RWPE2 (cell line): ENCODE measurements around the gene YDJC.
"Not testable (repeated sequence)": the region's sequence is repeated elsewhere in the genome, so short reads cannot be mapped to it uniquely, and the experiment has no call there.

Source experiments
- ATAC-seq: fragments of 200-7000 bp; cut with Tn5 transposase; 3 replicates; pipeline ENCODE4 v1.9.1; 2021; ENCODE audit warnings: low read depth
- DNase-seq: peaks from one replicate; pipeline ENCODE4 v3.0.0-alpha.2; 2020; ENCODE audit warnings: low spot score
- H3K27ac ChIP-seq: fragments of 450-650 bp; 2 replicates; pipeline ENCODE4 v1.5.1; 2017; ENCODE audit warnings: mild to moderate bottlenecking; ENCODE audit not compliant: poor library complexity, severe bottlenecking
- H3K27me3 ChIP-seq: fragments of 250-450 bp; sonication (Bioruptor Pico); 2 replicates; pipeline ENCODE4 v1.5.1; 2021; ENCODE audit warnings: mild to moderate bottlenecking, moderate library complexity; ENCODE audit not compliant: insufficient read depth, poor library complexity, severe bottlenecking
- H3K36me3 ChIP-seq: fragments of 250-450 bp; sonication (Bioruptor Pico); 2 replicates; pipeline ENCODE4 v1.5.1; 2020; ENCODE audit warnings: low read depth, mild to moderate bottlenecking, moderate library complexity
- H3K4me1 ChIP-seq: fragments of 250-450 bp; sonication (Bioruptor Pico); 2 replicates; pipeline ENCODE4 v1.5.1; 2021; ENCODE audit warnings: mild to moderate bottlenecking, moderate library complexity; ENCODE audit not compliant: insufficient read depth, poor library complexity, severe bottlenecking
- H3K4me3 ChIP-seq: fragments of 250-450 bp; sonication (Bioruptor Pico); 2 replicates; pipeline ENCODE4 v1.5.1; 2021; ENCODE audit warnings: mild to moderate bottlenecking, moderate library complexity; ENCODE audit not compliant: severe bottlenecking
- H3K9me3 ChIP-seq: fragments of 250-450 bp; sonication (Bioruptor Pico); 2 replicates; pipeline ENCODE4 v1.5.1; 2021; ENCODE audit warnings: mild to moderate bottlenecking, moderate library complexity; ENCODE audit not compliant: severe bottlenecking
- CTCF ChIP-seq: fragments of 450-650 bp; IDR thresholded peaks from one replicate; pipeline ENCODE4 v1.5.1; 2017; ENCODE audit warnings: mild to moderate bottlenecking, moderate library complexity; ENCODE audit not compliant: poor library complexity, severe bottlenecking

YDJC gene

GRCh38 chr22:21598302-21598701 lies 31.5 kb downstream of the YDJC start:
- H3K4me1 ChIP-seq, result no peaks in the 10 kb centered on the region
- H3K36me3 ChIP-seq, result peaks cover 60% of the 10 kb centered on the region

GRCh38 chr22:21596356-21597135 lies 33.3 kb downstream of the YDJC start:
- peaks cover 61% of the 10 kb centered on the region for H3K36me3 ChIP-seq
- not testable (repeated sequence) for H3K27me3 ChIP-seq, H3K9me3 ChIP-seq, H3K4me1 ChIP-seq, ATAC-seq, H3K4me3 ChIP-seq, DNase-seq, H3K27ac ChIP-seq

More at GRCh38 chr22:21598302-21598701, 31.5 kb downstream of the YDJC start:
- DNase-seq, result no peak
- Histone ChIP-seq H3K9me3 (no peaks in the 10 kb centered on the region), H3K4me3 (no peak overlapping the region), H3K27ac (no peak overlapping the region), H3K27me3 (no peaks in the 10 kb centered on the region)
- no peak for TF ChIP-seq CTCF
- ATAC-seq, result no peak

GRCh38 chr22:21594865-21595452 lies 34.9 kb downstream of the YDJC start:
- H3K27ac ChIP-seq, result no peak overlapping the region
- ATAC-seq (no peak), DNase-seq (no peak)
- no peaks in the 10 kb centered on the region for H3K27me3 ChIP-seq
- no peaks in the 10 kb centered on the region for H3K4me1 ChIP-seq
- H3K4me3 ChIP-seq, result no peak overlapping the region
- no peaks in the 10 kb centered on the region for H3K9me3 ChIP-seq
- H3K36me3 ChIP-seq, result peaks cover 55% of the 10 kb centered on the region
- no peak for TF ChIP-seq CTCF

- no peaks in the 10 kb centered on the region for H3K4me1 ChIP-seq
- ATAC-seq (peak; percentile 52; the same call in 1 of the 3 replicates), DNase-seq (no peak)
- H3K27ac ChIP-seq, result no peak overlapping the region
- H3K9me3 ChIP-seq, result no peaks in the 10 kb centered on the region
- no peaks in the 10 kb centered on the region for H3K27me3 ChIP-seq
- H3K4me3 ChIP-seq, result no peak overlapping the region
- H3K36me3 ChIP-seq, result peaks cover 51% of the 10 kb centered on the region
- TF ChIP-seq CTCF, result peak; percentile 28
These were observed 36.2 kb downstream of the YDJC start for GRCh38 chr22:21593406-21594232.

GRCh38 chr22:21592422-21592821 lies 37.4 kb downstream of the YDJC start:
- no peaks in the 10 kb centered on the region for H3K4me1 ChIP-seq
- no peaks in the 10 kb centered on the region for H3K27me3 ChIP-seq
- DNase-seq, result no peak
- H3K36me3 ChIP-seq, result peaks cover 46% of the 10 kb centered on the region
- H3K9me3 ChIP-seq, result no peaks in the 10 kb centered on the region
- ATAC-seq, result no peak
- no peak for TF ChIP-seq CTCF
- no peak overlapping the region for H3K27ac ChIP-seq
- H3K4me3 ChIP-seq, result no peak overlapping the region
